AG20443 (cell line): ENCODE measurements around the gene FOXD4L5.
"Not testable (repeated sequence)": the region's sequence is repeated elsewhere in the genome, so short reads cannot be mapped to it uniquely, and the experiment has no call there.

Source experiments
- DNase-seq: peaks from one replicate; pipeline ENCODE4 v3.0.0; 2012; ENCODE audit warnings: low spot score, mixed read lengths

The FOXD4L5 gene

GRCh38 chr9:65285109-65285508 lies at the start of gene FOXD4L5:
Gene FOXD4L5 (minus strand): TSS chr9:65285209. CDS start chr9:65284377, 832 bp downstream.
- not testable (repeated sequence) for DNase-seq

- DNase-seq, result not testable (repeated sequence)
These were observed 1.1 kb downstream of the FOXD4L5 start for GRCh38 chr9:65283943-65284342.

- DNase-seq, result not testable (repeated sequence)
These were observed 2.0 kb downstream of the FOXD4L5 start for GRCh38 chr9:65282976-65283375.
